Skeletal muscle tissue (tissue), 4 donors: ENCODE measurements around the gene MYH7. TPM values are rescaled to one million over a fixed set of nuclear protein-coding genes. Genes with fewer than 3 reads are reported as not detected.

Experiments
- H3K27ac ChIP-seq: one replicate; pipeline ENCODE4 v1.7.0; 2013; ENCODE audit warnings: mild to moderate bottlenecking, low read depth, low read length, inconsistent platforms
- H3K27me3 ChIP-seq, 3 donors: one replicate each; pipeline ENCODE4 v1.7.0; 2013; ENCODE audit warnings: low read length in 3 of 3; ENCODE audit not compliant: control insufficient read depth in 3 of 3, insufficient read depth in 3 of 3
- H3K36me3 ChIP-seq, 3 donors: one replicate each; pipeline ENCODE4 v1.7.0; 2013; ENCODE audit warnings: low read length in 3 of 3; ENCODE audit not compliant: control insufficient read depth in 3 of 3, insufficient read depth in 3 of 3
- H3K4me1 ChIP-seq, 3 donors: one replicate each; pipeline ENCODE4 v1.7.0; 2013; ENCODE audit warnings: low read length in 3 of 3, mild to moderate bottlenecking in 3 of 3; ENCODE audit not compliant: control insufficient read depth in 3 of 3, insufficient read depth in 3 of 3
- H3K4me3 ChIP-seq, 3 donors: one replicate each; pipeline ENCODE4 v1.7.0; 2013; ENCODE audit warnings: low read length in 3 of 3
- H3K9ac ChIP-seq, 3 donors: one replicate each; pipeline ENCODE4 v1.7.0; 2013; ENCODE audit warnings: low read length in 3 of 3, mild to moderate bottlenecking in 3 of 3, moderate library complexity in 2 of 3, low read depth in 1 of 3
- H3K9me3 ChIP-seq, 3 donors: one replicate each; pipeline ENCODE4 v1.7.0; 2013; ENCODE audit warnings: low read length in 3 of 3; ENCODE audit not compliant: control insufficient read depth in 3 of 3
- total RNA-seq: library from RNA; depleted of rRNA; stranded (reverse); fragments of >200 nt; gene quantifications from one replicate; pipeline ENCODE4 v1.2.3, GENCODE V29; 2014
- donor health status: Osteomylitis.

Gene MYH7
- total RNA-seq, 1 donor from 2014 or later = 426 TPM

DNA sequence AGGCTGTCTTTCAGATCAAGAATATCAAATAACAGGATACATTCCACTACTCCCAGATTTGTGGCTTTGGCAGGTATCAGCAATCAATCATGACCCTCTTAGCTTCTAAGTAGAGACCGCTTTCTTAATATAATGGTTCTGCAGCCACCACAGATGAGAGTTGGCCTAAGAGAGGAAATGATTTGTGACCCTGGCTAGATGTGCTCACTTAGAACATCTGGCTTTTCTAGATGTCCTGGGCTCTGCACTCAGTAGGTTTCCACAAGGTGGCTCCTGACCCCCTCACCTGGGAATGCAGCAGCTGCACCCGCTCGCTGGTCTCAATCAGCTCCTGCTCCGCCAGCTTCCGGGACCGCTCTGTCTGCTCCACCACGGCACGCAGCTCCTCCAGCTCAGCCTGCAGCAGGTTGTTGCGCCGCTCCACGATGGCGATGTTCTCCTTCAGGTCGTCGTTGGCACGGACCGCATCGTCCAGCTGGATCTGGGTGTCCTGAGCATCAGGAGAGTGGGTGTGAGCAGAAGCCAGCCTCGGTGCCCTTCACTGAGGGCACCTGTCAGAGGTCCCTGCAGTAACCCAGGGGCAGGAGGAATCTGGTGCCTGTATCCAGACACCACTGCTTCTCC, 49.7 kb downstream of the MYH7 start:
- Histone ChIP-seq H3K27ac (no peak overlapping the region), H3K4me3 (no peak overlapping the region), H3K4me1 (no peaks in the 10 kb centered on the region), H3K9me3 (no peaks in the 10 kb centered on the region), H3K27me3 (peaks cover 0 to 6% (median 0%) of the 10 kb centered on the region in 3 donors), H3K36me3 (peaks cover 3 to 86% (median 55%) of the 10 kb centered on the region in 3 donors), H3K9ac (no peak overlapping the region)

DNA sequence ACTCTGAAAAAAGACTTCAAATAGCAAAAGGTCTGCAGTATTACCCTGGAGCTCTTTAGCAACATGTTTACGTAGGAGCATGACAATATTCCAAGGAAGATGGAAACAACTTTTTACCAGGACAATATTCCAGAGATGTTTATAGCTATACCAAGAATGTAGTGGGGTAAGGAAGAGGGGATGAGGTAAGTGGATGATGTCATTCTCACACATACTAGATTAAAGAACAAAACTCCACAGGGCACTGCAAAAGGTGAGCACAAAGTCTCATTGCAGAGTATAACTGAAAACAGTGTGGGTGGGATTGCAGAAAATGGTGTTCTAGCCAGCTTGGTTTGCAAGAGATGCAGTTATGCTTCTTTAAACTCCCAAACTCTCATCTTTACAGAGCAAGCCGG, 50.2 kb downstream of the MYH7 start:
- peaks cover 0 to 12% (median 0%) of the 10 kb centered on the region in 3 donors for H3K27me3 ChIP-seq
- no peak overlapping the region for H3K9ac ChIP-seq
- H3K27ac ChIP-seq = no peak overlapping the region
- H3K36me3 ChIP-seq = peaks cover 3 to 86% (median 51%) of the 10 kb centered on the region in 3 donors
- H3K9me3 ChIP-seq = no peaks in the 10 kb centered on the region
- H3K4me1 ChIP-seq = no peaks in the 10 kb centered on the region
- no peak overlapping the region for H3K4me3 ChIP-seq

DNA sequence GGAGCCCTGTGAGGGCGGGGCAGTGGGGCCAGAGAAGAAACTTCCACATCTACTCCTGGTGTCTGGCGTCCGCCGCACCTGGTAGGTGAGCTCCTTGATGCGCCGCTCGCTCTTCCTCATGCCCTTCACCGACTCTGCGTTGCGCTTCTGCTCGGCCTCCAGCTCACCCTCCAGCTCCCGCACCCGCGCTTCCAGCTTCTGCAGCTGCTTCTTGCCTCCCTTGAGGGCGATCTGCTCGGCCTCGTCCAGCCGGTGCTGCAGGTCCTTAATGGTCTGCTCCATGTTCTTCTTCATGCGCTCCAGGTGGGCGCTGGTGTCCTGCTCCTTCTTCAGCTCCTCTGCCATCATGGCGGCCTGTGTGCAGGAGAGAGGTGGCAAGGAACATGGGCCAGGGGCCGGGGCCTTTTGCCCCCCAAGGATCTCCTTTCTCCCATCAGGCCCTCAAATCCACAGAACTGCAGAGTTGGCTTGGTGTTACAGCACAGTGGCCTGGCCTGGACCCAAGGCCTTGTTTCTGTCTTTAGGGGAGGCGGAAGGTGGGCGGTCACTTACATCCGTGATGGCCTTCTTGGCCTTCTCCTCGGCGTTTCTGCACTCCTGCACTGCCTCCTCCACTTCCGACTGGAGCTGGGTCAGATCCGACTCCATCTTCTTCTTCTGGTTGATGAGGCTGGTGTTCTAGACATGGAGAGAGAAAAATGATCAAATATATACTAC, 50.9 kb downstream of the MYH7 start:
- H3K4me1 ChIP-seq = no peaks in the 10 kb centered on the region
- peaks cover 3 to 84% (median 47%) of the 10 kb centered on the region in 3 donors for H3K36me3 ChIP-seq
- no peak overlapping the region for H3K27ac ChIP-seq
- H3K4me3 ChIP-seq = no peak overlapping the region
- H3K27me3 ChIP-seq = peaks cover 0 to 14% (median 0%) of the 10 kb centered on the region in 3 donors
- no peak overlapping the region for H3K9ac ChIP-seq
- H3K9me3 ChIP-seq = no peaks in the 10 kb centered on the region

DNA sequence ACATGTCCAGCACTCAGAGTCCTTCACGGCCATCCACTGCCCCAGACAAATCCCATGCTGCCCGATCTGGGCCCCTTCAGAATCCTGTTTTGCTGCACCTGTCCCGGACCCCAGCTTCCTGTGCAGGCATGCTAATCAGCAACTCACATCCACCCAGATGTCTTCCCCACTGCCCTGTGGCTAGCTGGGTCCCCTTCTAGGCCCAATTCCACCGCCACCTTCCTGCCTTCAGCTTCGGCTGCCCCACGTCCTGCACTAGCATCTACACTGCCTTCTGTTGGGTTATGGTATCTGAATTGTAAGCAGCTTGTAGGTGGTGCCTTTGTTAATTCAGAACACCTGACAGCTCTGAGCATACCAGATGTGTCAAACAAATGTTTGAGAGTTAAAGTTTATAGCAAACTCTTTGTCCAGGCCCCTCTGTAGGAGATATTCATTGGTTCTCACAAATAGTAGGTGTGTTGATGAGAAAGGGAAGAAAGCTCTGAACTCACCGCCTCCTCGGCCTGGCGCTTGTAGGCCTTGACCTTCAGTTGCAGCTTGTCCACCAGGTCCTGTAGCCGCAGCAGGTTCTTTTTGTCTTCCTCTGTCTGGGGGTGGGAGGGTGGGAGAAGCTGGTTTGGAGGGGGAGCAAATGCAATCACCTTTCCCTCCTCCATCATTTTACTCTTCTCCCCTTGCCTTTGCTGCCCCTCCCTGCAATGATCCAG, 52.6 kb downstream of the MYH7 start:
- Histone ChIP-seq H3K4me3 (no peak overlapping the region), H3K4me1 (no peaks in the 10 kb centered on the region), H3K9ac (no peak overlapping the region), H3K27me3 (peaks cover 0 to 14% (median 0%) of the 10 kb centered on the region in 3 donors), H3K36me3 (peaks cover 3 to 68% (median 33%) of the 10 kb centered on the region in 3 donors), H3K27ac (no peak overlapping the region), H3K9me3 (no peaks in the 10 kb centered on the region)

DNA sequence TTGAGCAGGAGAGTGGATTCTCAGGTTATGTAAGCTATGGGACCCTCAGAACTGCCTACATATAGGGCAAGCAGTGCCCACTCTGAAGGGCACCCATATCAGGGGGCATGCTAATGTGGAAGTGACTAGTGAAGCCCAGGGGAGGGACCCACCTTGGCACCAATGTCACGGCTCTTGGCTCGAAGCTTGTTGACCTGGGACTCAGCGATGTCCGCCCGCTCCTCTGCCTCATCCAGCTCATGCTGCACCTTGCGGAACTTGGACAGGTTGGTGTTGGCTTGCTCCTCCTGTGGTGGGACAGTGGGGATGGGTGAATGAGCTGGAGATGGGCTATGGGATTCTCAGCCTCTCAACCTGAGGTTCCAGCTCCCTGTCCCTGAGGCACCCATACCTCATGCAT, 53.2 kb downstream of the MYH7 start:
- Histone ChIP-seq H3K27ac (no peak overlapping the region), H3K4me3 (no peak overlapping the region)

DNA sequence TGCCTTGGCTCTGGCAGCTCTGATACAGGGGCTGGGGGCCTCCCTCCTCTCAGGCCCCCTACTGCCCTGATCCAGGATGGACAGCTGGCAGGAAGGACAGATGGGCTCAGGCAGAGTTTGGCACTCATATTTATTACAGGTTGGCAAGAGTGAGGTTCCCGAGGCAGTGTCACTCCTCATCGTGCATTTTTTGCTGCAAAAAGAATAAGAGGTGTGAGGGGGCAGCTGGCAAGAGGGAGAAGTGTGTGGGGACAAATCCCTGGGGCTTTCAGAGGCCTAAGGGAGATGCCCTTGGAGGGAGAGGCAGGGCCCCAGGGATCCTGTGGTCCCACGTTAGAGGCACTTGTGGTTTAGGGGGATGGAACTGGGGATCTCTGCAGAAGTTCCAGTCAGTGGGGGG, 53.6 kb downstream of the MYH7 start:
- H3K4me1 ChIP-seq = no peaks in the 10 kb centered on the region
- no peak overlapping the region for H3K27ac ChIP-seq
- no peak overlapping the region for H3K4me3 ChIP-seq
- no peaks in the 10 kb centered on the region for H3K9me3 ChIP-seq
- peaks cover 0 to 9% (median 0%) of the 10 kb centered on the region in 3 donors for H3K27me3 ChIP-seq
- H3K9ac ChIP-seq = no peak overlapping the region
- H3K36me3 ChIP-seq = peaks cover 3 to 58% (median 25%) of the 10 kb centered on the region in 3 donors

More for the DNA sequence above, 53.2 kb downstream of the MYH7 start:
- Histone ChIP-seq H3K9me3 (no peaks in the 10 kb centered on the region), H3K9ac (no peak overlapping the region), H3K4me1 (no peaks in the 10 kb centered on the region), H3K36me3 (peaks cover 3 to 62% (median 27%) of the 10 kb centered on the region in 3 donors), H3K27me3 (peaks cover 0 to 11% (median 0%) of the 10 kb centered on the region in 3 donors)

DNA sequence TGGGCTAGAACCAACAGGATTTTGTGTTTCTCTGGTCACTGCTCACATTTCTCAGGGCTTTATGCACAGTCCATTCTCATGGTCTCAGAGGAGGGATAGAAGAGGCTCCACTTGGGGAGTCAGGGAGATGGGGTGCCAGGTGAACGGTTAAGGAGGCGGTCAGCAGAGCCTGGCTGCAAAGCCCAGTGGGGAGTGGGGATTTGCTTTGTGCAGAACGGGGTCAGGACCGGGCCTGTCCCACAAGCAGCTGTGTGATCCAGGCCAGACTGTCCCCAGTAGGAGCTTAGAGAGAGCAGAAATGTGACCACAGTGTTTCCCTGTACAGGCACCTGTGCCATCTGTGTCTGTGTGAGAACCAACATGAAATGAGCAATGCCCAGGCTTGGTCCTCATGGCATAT, 54.5 kb downstream of the MYH7 start:
- no peaks in the 10 kb centered on the region for H3K4me1 ChIP-seq
- H3K36me3 ChIP-seq = peaks cover 3 to 54% (median 22%) of the 10 kb centered on the region in 3 donors
- H3K27ac ChIP-seq = no peak overlapping the region
- peaks cover 0 to 9% (median 0%) of the 10 kb centered on the region in 3 donors for H3K27me3 ChIP-seq
- H3K9me3 ChIP-seq = no peaks in the 10 kb centered on the region
- H3K4me3 ChIP-seq = no peak overlapping the region
- no peak overlapping the region for H3K9ac ChIP-seq

DNA sequence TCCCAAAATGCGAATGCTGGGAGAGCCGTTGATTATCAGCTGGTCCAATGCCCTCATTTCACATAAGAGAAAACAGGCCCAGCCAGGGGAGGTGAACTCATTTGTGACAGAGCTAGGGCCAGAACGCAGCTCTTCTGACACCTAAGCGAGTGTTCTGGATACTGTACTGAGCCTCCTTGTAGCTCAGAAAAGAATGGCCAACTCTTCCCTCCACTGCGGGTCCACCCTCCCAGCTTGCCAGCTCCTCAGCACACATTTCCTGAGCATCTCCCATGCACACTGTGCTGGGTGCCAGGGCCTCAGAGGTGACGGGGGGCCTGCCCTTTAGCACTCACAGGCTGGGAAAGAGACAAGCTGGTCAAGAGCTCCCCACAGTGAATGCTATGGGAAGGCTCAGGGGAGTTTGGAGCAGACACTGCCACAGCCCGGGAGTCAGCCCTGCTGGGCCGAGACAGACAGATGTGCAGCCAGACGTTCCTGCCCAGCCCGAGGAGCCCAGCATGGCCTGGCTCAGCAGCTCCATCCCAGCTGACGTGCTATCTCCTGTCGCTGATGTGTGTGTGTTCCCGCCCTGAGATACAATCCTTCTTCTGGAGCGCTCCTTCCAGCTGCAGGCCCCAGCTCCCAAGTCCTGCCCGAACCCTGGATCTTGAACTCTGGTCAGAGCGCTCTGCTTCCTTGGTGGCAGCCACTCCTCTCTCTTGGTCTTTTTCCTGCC, 55.1 kb downstream of the MYH7 start:
- no peak overlapping the region for H3K9ac ChIP-seq
- no peak overlapping the region for H3K27ac ChIP-seq

DNA sequence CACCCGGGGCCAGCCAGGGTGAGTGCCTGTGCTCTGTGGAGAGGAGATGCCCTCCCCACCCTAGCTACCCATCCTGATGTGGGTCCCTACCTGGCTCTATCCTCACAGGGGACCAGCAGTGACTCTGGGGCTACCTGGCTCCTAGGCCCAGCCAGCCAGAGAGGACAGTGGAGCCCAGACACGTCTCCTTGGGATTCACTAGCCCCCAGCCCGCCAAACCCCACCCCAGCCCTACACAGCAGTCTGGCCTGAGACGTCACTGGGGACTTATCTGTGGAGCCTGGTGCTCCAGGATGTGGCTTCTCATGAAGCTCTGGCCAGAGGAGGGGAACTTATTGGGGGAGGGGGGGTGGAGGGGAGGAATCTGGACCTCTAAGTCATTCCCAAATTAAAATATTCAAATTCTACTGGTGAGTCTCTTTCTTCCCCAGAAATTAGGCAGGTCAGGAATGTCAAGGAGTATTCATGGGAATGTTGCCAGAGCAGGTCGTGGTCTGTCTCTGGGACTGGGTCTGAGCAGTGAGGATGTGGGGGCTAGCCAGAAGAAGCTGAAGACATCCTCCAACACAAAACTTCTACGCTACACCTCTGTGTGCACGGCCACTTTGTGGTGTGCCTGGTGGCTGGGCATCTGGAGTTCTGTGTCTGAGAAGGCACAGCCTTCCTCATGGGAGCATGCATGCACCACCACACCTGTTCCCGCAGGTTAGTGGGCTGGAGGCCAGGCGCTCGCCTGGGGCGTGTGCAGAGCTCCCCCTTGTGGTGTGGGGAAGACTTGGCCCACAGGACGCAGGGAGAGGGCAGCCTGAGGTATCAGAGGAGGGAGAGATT, 55.9 kb downstream of the MYH7 start:
- Histone ChIP-seq H3K4me3 (no peak overlapping the region), H3K27ac (no peak overlapping the region), H3K27me3 (peaks cover 0 to 9% (median 0%) of the 10 kb centered on the region in 3 donors), H3K9me3 (no peaks in the 10 kb centered on the region), H3K4me1 (no peaks in the 10 kb centered on the region), H3K9ac (no peak overlapping the region), H3K36me3 (peaks cover 3 to 40% (median 12%) of the 10 kb centered on the region in 3 donors)

More for the DNA sequence above, 55.1 kb downstream of the MYH7 start:
- Histone ChIP-seq H3K27me3 (peaks cover 0 to 9% (median 0%) of the 10 kb centered on the region in 3 donors), H3K9me3 (no peaks in the 10 kb centered on the region), H3K4me3 (no peak overlapping the region), H3K4me1 (no peaks in the 10 kb centered on the region), H3K36me3 (peaks cover 3 to 48% (median 18%) of the 10 kb centered on the region in 3 donors)
